ENCODE data around the gene TBC1D8B.

GRCh38 chrX:106791495-106791894 is 11.0 kb upstream of the TBC1D8B start:
- TF ChIP-seq SIN3A (IDR thresholded peaks at IDR 0.05; ENCODE audit: low read depth) (no peak), CTCF (IDR thresholded peaks at IDR 0.05 in 2 of 3, conservative IDR thresholded peaks at IDR 0.05 in 1 of 3; ENCODE audit: borderline replicate concordance in 1 of 3, insufficient read depth in 1 of 3, low read depth in 2 of 3, low read length in 2 of 3) (peak; percentile 19 to 34 (median 33); a peak in 3 of 6 replicates), POLR2AphosphoS5 (IDR thresholded peaks at IDR 0.05; ENCODE audit: low read depth, low read length) (no peak), SP1 (IDR thresholded peaks at IDR 0.05; ENCODE audit: low read depth) (no peak), REST (IDR thresholded peaks at IDR 0.05; ENCODE audit: low read depth) (no peak), ELF1 (IDR thresholded peaks at IDR 0.05; ENCODE audit: borderline replicate concordance, low read depth) (no peak), EZH2 (IDR thresholded peaks at IDR 0.05) (no peak)

Data from HCT116 (cell line).